NCI-H2029 (cell line): ENCODE data around the gene CXorf49B.
"Not testable (repeated sequence)": the region's sequence is repeated elsewhere in the genome, so short reads cannot be mapped to it uniquely, and the experiment has no call there.

Experiments used
- DNase-seq: peaks from one replicate; lab custom pipeline; 2025; lab: John Stamatoyannopoulos, UW

The CXorf49B gene

DNA sequence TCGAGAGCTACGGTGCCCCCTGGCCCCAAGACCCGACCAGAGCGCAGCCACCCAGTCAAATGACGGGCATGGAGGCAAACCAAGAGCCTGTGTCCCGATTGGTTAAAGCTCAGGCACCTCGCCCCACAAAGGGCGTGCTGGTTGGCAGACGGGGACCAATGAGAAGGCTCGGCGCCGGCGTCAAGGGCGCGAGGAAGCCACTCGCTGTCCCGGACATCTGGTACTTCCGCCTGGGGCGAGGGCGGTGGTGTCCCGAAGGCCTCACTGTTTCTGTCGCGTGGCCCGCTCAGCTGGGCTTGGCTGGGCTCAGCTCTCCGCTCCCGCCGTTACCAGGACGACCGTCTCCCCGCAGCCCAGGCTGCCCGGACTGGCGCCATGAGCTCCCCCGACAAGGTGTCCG, at the start of gene CXorf49B:
CXorf49B (plus strand) TSS at position 301 of the 400 bp plus-strand sequence; CDS start at position 376, 75 bp downstream.
- not testable (repeated sequence) for DNase-seq

DNA sequence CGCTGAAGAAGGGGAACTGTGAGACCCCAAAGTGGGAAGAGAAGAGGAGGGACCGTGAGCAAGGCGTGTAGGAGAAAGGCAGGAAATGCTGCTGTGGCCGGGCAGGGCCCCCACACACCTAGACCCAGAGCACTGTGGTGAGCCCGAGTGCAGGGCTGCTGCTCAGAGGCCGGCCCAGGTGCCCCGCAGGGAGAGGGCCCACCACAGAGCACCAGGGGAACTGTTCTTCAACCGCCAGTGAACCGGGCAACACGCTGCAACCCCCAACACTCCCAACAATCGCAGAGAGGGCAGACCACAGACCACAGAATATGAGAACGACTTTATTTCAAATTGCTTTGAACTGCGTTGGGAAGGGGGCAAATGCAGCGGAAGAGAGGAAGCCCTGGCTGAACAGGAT, 49.1 kb upstream of the CXorf49B start:
- DNase-seq, result not testable (repeated sequence)

DNA sequence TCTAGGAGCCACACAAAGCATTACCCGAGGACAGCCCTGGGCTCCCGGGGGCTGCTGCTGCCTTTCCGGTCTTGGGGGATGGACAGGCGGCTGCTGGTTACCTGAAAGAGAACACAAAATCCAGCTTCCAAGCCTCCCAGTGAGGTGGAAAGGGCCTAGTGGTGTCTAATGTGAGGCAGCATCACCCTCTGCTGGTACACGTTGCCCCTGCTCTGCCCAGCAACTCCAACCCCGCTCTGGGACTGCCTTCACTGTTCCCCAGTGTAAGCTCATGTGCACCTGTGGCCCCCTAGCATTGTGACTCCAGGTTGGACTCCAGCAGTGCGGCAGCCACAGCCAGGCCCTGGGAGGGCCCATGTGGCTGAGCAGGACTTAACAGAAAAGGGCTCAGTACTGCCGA, 47.6 kb upstream of the CXorf49B start:
- DNase-seq, result not testable (repeated sequence)

- DNase-seq, result not testable (repeated sequence)
Observed at GRCh38 chrX:71716323-71716722, 46.8 kb upstream of the CXorf49B start.

DNA sequence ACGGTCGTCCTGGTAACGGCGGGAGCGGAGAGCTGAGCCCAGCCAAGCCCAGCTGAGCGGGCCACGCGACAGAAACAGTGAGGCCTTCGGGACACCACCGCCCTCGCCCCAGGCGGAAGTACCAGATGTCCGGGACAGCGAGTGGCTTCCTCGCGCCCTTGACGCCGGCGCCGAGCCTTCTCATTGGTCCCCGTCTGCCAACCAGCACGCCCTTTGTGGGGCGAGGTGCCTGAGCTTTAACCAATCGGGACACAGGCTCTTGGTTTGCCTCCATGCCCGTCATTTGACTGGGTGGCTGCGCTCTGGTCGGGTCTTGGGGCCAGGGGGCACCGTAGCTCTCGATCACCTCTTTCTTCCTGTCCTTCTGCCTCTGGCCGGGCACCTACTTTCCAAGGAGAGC, 45.0 kb upstream of the CXorf49B start, which contains the start of gene CXorf49:
CXorf49 (minus strand) TSS at position 101 of the 400 bp plus-strand sequence. CDS start 134 bp downstream, outside the sequence.
- DNase-seq, result not testable (repeated sequence)

- DNase-seq, result not testable (repeated sequence)
Observed at GRCh38 chrX:71719195-71719594, 44.0 kb upstream of the CXorf49B start.

- not testable (repeated sequence) for DNase-seq
Observed at GRCh38 chrX:71720289-71720886, 42.8 kb upstream of the CXorf49B start.

GRCh38 chrX:71760688-71761281, 2.4 kb upstream of the CXorf49B start:
- not testable (repeated sequence) for DNase-seq

GRCh38 chrX:71764832-71765231, 1.7 kb downstream of the CXorf49B start:
- not testable (repeated sequence) for DNase-seq

DNA sequence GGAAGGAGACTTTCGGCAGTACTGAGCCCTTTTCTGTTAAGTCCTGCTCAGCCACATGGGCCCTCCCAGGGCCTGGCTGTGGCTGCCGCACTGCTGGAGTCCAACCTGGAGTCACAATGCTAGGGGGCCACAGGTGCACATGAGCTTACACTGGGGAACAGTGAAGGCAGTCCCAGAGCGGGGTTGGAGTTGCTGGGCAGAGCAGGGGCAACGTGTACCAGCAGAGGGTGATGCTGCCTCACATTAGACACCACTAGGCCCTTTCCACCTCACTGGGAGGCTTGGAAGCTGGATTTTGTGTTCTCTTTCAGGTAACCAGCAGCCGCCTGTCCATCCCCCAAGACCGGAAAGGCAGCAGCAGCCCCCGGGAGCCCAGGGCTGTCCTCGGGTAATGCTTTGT, 2.5 kb downstream of the CXorf49B start:
- DNase-seq, result not testable (repeated sequence)

GRCh38 chrX:71767134-71767533, 4.0 kb downstream of the CXorf49B start:
- not testable (repeated sequence) for DNase-seq

GRCh38 chrX:71778322-71778721, 15.2 kb downstream of the CXorf49B start:
- DNase-seq, result not testable (repeated sequence)

DNA sequence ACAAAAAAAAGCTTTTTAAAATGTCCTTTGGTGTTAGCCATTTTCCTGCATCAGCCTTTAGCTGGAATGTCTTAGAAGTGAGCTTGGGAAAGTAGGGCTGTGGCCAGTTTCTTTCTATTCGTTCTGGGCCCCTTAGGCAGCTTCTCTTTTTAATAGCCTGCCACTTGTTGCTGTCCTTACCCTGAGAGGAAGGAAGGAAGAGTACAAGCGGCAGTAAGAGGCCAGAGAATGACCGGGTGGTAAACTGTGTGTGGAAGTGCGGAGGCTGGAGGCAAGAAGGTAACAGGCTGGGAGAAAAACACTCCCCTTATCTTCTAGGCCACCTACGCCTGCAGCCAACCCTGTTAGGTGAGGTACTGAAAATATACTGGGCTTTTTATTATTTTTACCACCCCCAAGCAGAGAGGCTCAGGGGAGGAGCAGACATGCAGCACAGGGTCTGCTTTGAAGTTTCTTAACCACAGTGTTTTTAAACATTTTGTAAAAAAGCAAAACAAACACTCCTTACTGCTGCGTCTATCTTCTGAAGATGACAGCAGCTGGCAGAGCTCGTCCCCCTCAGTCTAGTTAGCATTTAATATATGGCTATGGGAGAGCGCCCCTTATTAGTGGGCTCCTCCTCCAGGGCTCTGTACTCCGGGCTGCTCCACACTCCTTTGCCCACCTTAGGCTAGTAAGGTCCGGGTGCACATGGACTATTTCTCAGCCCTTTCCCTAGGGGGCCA, 19.2 kb downstream of the CXorf49B start:
- not testable (repeated sequence) for DNase-seq

GRCh38 chrX:71782950-71783299, 19.8 kb downstream of the CXorf49B start:
- not testable (repeated sequence) for DNase-seq

- not testable (repeated sequence) for DNase-seq
Observed at GRCh38 chrX:71783569-71784347, 20.6 kb downstream of the CXorf49B start.

DNA sequence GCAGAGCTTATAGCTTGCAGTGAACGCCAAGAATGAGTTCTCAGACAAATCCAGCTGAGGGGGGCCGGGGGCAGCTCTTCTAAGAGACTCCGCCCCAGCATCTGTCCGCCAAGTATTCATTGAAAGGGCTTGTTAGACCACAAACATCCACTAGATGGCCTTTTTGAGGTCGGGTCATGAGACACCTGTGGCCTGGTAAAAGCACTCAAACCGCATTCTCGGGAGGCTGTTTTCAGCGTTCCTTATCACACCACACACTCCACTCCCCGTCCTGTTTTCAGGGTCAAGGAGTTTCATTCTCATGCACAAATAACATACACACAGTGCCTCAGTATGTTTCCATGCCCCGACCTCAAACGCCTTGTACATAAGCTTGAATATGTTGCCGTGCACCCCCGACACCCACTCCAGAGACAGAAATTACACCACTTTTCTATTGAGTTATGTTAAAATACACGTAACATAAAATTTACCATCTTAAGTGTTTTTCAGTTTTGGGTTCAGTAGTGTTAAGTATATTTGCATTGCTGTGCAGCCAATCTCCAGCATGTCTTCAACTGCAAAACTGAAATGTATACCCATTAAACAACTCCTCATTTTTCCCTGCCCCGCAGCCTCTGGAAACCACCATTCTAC, 21.3 kb downstream of the CXorf49B start:
- DNase-seq, result not testable (repeated sequence)

- not testable (repeated sequence) for DNase-seq
Observed at GRCh38 chrX:71806450-71806849, 43.3 kb downstream of the CXorf49B start.

DNA sequence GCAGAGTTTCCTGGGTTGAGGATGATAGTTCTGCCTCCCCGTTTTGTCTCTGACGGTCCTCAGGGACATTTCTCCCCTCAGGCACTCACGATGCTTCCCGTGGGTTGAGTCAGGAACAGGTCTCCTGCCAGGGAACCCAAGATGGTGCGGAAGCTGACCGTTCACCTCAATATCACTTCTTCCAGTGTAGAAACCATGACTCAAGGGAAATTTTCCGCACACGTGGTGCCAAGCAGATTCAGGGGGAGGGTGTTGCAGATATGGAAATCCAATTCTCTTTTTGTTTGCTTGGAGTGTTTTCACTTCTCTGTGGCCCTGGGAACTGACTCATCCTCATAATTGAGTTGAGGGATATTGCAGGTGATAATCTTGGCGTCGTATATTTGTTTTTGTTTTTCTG, 46.7 kb downstream of the CXorf49B start:
- no peak for DNase-seq

GRCh38 chrX:71814123-71814912, 51.2 kb downstream of the CXorf49B start:
- DNase-seq, result no peak

- no peak for DNase-seq
Observed at GRCh38 chrX:71815121-71815905, 52.2 kb downstream of the CXorf49B start.
